ENCODE results near the gene PLCB1.

Gene PLCB1

GRCh38 chr20:8248051-8248450 lies 116.0 kb downstream of the PLCB1 start:
- no peak for DNase-seq

GRCh38 chr20:8249634-8250033 lies 117.6 kb downstream of the PLCB1 start:
- DNase-seq = no peak

GRCh38 chr20:8250539-8251200 lies 118.6 kb downstream of the PLCB1 start:
- no peak for DNase-seq

GRCh38 chr20:8251201-8251575 lies 119.1 kb downstream of the PLCB1 start:
- DNase-seq = no peak

GRCh38 chr20:8254911-8255582 lies 123.0 kb downstream of the PLCB1 start:
- no peak for DNase-seq

- DNase-seq = no peak
Observed at GRCh38 chr20:8255945-8256632, 124.0 kb downstream of the PLCB1 start.

GRCh38 chr20:8260837-8261251 lies 128.8 kb downstream of the PLCB1 start:
- DNase-seq = no peak

GRCh38 chr20:8262721-8263120 lies 130.7 kb downstream of the PLCB1 start:
- DNase-seq = no peak

GRCh38 chr20:8265588-8265987 lies 133.5 kb downstream of the PLCB1 start:
- no peak for DNase-seq

- DNase-seq = no peak
Observed at GRCh38 chr20:8267009-8267408, 134.9 kb downstream of the PLCB1 start.

GRCh38 chr20:8271727-8272126 lies 139.7 kb downstream of the PLCB1 start:
- no peak for DNase-seq

GRCh38 chr20:8272766-8273165 lies 140.7 kb downstream of the PLCB1 start:
- DNase-seq = no peak

- DNase-seq = no peak
Observed at GRCh38 chr20:8284902-8285301, 152.8 kb downstream of the PLCB1 start.

GRCh38 chr20:8287340-8287739 lies 155.3 kb downstream of the PLCB1 start:
- DNase-seq = no peak

GRCh38 chr20:8291200-8291599 lies 159.1 kb downstream of the PLCB1 start:
- no peak for DNase-seq

- DNase-seq = no peak
Observed at GRCh38 chr20:8291873-8292272, 159.8 kb downstream of the PLCB1 start.

- DNase-seq = no peak
Observed at GRCh38 chr20:8292793-8293192, 160.7 kb downstream of the PLCB1 start.

- no peak for DNase-seq
Observed at GRCh38 chr20:8293750-8294149, 161.7 kb downstream of the PLCB1 start.

- DNase-seq = no peak
Observed at GRCh38 chr20:8296536-8296935, 164.5 kb downstream of the PLCB1 start.

GRCh38 chr20:8298426-8299043 lies 166.5 kb downstream of the PLCB1 start:
- no peak for DNase-seq

GRCh38 chr20:8299921-8300320 lies 167.9 kb downstream of the PLCB1 start:
- DNase-seq = no peak

GRCh38 chr20:8301655-8302054 lies 169.6 kb downstream of the PLCB1 start:
- DNase-seq = no peak

- DNase-seq = no peak
Observed at GRCh38 chr20:8303651-8304050, 171.6 kb downstream of the PLCB1 start.

All from right hindlimb (tissue), 1 donor.